Activated B cell treated with CpG ODN at 0.5 μM for 24 hours (primary cell): Measurements from ENCODE around the gene MICU2. TPM values are rescaled to one million over a fixed set of nuclear protein-coding genes. Genes with fewer than 3 reads are reported as not detected.

Experiments
- ATAC-seq: fragments of 200-7000 bp; cut with Tn5 transposase; one replicate; pipeline ENCODE4 v1.10.0; 2021; ENCODE audit warnings: low read depth, mild to moderate bottlenecking, moderate library complexity
- CTCF ChIA-PET: fragments of 350-600 bp; sonication (Branson Sonifier 250); formaldehyde crosslinking; loops from one replicate; lab custom pipeline; 2021; ENCODE audit warnings: antibody characterized with exemption; lab: Charles Lee
- POLR2A ChIA-PET: fragments of 350-600 bp; sonication (Branson Sonifier 250); formaldehyde crosslinking; loops from one replicate; lab custom pipeline; 2021; ENCODE audit warnings: antibody characterized with exemption; lab: Charles Lee
- DNase-seq: peaks from one replicate; pipeline ENCODE4 v3.0.0; 2022
- H3K27ac Mint-ChIP-seq: one replicate; pipeline ENCODE4 v1.8.0; 2020; ENCODE audit warnings: mixed read lengths
- H3K27me3 Mint-ChIP-seq: one replicate; pipeline ENCODE4 v1.8.0; 2021; ENCODE audit warnings: mixed read lengths
- H3K36me3 Mint-ChIP-seq: one replicate; pipeline ENCODE4 v1.8.0; 2021; ENCODE audit warnings: low read depth, mixed read lengths
- H3K4me1 Mint-ChIP-seq: one replicate; pipeline ENCODE4 v1.8.0; 2021; ENCODE audit warnings: mixed read lengths
- H3K4me3 Mint-ChIP-seq: one replicate; pipeline ENCODE4 v1.8.0; 2020; ENCODE audit warnings: mild to moderate bottlenecking, mixed read lengths
- H3K9me3 Mint-ChIP-seq: one replicate; pipeline ENCODE4 v1.8.0; 2020; ENCODE audit warnings: mixed read lengths
- intact Hi-C: fragments of 100-400 bp; cut with micrococcal nuclease; formaldehyde crosslinking; loops from one replicate; pipeline ENCODE4 v1.15.1; 2024
- total RNA-seq: library from RNA; stranded (reverse); gene quantifications from 2 replicates; pipeline ENCODE4 v1.2.3, GENCODE V29; 2022
- TF ChIP-seq, protein P1 (sequence below): fragments of 200-600 bp; IDR thresholded peaks from one replicate; pipeline ENCODE4 v1.8.0; 2022; ENCODE audit warnings: antibody characterized with exemption, mild to moderate bottlenecking

The MICU2 gene
- total RNA-seq, 1 donor from 2014 or later, result 41.3 TPM

- Mint-ChIP-seq H3K27ac (no peak overlapping the region), H3K27me3 (no peaks in the 10 kb centered on the region), H3K4me1 (peaks cover 13% of the 10 kb centered on the region), H3K9me3 (peaks cover 4% of the 10 kb centered on the region), H3K4me3 (no peak overlapping the region), H3K36me3 (no peaks in the 10 kb centered on the region)
- no peak for DNase-seq
- ATAC-seq, result no peak
- POLR2A ChIA-PET, result no interaction called here
- TF ChIP-seq, protein P1, sequence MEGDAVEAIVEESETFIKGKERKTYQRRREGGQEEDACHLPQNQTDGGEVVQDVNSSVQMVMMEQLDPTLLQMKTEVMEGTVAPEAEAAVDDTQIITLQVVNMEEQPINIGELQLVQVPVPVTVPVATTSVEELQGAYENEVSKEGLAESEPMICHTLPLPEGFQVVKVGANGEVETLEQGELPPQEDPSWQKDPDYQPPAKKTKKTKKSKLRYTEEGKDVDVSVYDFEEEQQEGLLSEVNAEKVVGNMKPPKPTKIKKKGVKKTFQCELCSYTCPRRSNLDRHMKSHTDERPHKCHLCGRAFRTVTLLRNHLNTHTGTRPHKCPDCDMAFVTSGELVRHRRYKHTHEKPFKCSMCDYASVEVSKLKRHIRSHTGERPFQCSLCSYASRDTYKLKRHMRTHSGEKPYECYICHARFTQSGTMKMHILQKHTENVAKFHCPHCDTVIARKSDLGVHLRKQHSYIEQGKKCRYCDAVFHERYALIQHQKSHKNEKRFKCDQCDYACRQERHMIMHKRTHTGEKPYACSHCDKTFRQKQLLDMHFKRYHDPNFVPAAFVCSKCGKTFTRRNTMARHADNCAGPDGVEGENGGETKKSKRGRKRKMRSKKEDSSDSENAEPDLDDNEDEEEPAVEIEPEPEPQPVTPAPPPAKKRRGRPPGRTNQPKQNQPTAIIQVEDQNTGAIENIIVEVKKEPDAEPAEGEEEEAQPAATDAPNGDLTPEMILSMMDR, result no peak
- CTCF ChIA-PET, result interaction anchor here (1.4 to 6.7 kb wide), 2 partner anchors 184 to 372 kb away, joined by 3 to 42 read pairs; no protein-coding TSS in a partner anchor
- intact Hi-C loops, result no loop called here
These were observed 122.6 kb downstream of the MICU2 start for GRCh38 chr13:21481359-21481758.

- POLR2A ChIA-PET, result no interaction called here
- Mint-ChIP-seq H3K4me1 (peaks cover 13% of the 10 kb centered on the region), H3K36me3 (no peaks in the 10 kb centered on the region), H3K9me3 (no peaks in the 10 kb centered on the region), H3K27ac (no peak overlapping the region), H3K4me3 (no peak overlapping the region), H3K27me3 (no peaks in the 10 kb centered on the region)
- TF ChIP-seq, protein P1, result no peak
- ATAC-seq (peak; percentile 48), DNase-seq (no peak)
- intact Hi-C loops, result loop anchor here (1.0 to 5.0 kb wide), 5 partner anchors 77 to 987 kb away; no protein-coding TSS in a partner anchor
- CTCF ChIA-PET, result interaction anchor here (0.6 to 6.7 kb wide), 8 partner anchors 141 to 536 kb away, joined by 3 to 42 read pairs (median 4); no protein-coding TSS in a partner anchor
These were observed 124.8 kb downstream of the MICU2 start for GRCh38 chr13:21478881-21479808.

DNA sequence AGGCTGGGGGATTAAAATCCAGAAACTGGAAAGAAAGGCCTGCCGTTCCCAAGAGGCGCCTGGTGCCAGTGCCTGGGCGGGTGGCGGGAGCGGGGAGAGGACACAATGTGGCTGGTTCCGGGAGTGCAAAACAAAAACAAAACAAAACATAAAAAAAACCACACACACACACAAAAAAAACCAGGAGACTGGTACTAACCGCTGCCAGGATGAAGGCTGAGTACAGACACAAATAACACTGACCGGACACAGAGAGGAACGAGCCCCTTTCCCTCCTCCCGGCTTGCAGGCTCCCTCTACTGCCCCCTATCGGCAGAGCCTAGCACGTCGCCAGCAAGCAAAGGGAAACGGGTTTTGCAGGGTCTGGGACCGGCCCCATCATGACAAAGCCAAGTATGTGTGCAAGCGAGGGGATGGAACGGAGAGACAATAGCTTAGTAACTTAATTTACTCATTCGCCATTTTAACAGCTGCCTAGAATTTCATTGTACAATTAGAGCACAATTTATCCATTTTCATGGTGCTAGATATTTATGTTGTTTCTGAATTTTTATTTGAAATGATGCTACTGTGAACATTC is 127.0 kb downstream of the MICU2 start:
- intact Hi-C loops, result loop anchor here (1.0 to 5.0 kb wide), 6 partner anchors 18 to 301 kb away; partner anchors contain the start of genes MRPL57, SKA3 and ZDHHC20
- peaks cover 13% of the 10 kb centered on the region for H3K4me1 Mint-ChIP-seq
- POLR2A ChIA-PET, result interaction anchor here (0.7 to 1.8 kb wide), 3 partner anchors 41 to 300 kb away, joined by 3 to 7 read pairs (median 4); partner anchors contain the start of genes MRPL57 and SKA3
- ATAC-seq (peak; percentile 92), DNase-seq (peak; percentile 62)
- H3K27me3 Mint-ChIP-seq, result no peaks in the 10 kb centered on the region
- H3K27ac Mint-ChIP-seq, result no peak overlapping the region
- H3K4me3 Mint-ChIP-seq, result peak overlapping the region; percentile 87
- TF ChIP-seq, protein P1, result peak; percentile 36
- CTCF ChIA-PET, result interaction anchor here (0.6 to 6.7 kb wide), 12 partner anchors 9 to 534 kb away, joined by 3 to 42 read pairs (median 4); partner anchors contain the start of genes MRPL57, SKA3 and ZDHHC20
- no peaks in the 10 kb centered on the region for H3K9me3 Mint-ChIP-seq
- no peaks in the 10 kb centered on the region for H3K36me3 Mint-ChIP-seq

DNA sequence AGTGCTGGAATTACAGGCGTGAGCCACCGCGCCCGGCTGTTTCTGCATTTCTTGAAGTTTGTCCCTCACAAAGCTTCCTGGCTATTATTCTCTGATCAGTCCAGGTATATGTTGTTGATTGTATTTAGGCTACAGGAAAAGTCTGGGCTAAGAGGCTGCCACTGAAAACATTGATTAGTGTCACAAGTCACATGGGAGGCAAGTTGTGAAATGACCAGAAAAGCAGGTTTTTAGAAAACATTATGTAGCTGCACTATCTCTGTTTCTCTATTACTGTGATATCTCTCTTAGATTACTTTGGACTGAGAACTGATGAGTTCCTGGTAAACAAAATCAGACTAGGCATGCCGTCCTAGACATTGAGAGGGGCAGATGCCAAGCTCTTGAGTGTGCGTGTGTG is 128.9 kb downstream of the MICU2 start:
- Mint-ChIP-seq H3K27ac (no peak overlapping the region), H3K27me3 (peaks cover 3% of the 10 kb centered on the region), H3K36me3 (no peaks in the 10 kb centered on the region), H3K9me3 (peaks cover 8% of the 10 kb centered on the region), H3K4me3 (no peak overlapping the region), H3K4me1 (peaks cover 13% of the 10 kb centered on the region)
- intact Hi-C loops, result loop anchor here (5.0 kb wide), 1 partner anchor 73 kb away; no protein-coding TSS in a partner anchor
- ChIA-PET POLR2A (no interaction called here), CTCF (no interaction called here)
- ATAC-seq (no peak), DNase-seq (no peak)
- TF ChIP-seq, protein P1, result no peak
